Lower leg skin (tissue), 4 donors: ENCODE results near the gene PLD3. TPM values are rescaled to one million over a fixed set of nuclear protein-coding genes. Genes with fewer than 3 reads are reported as not detected.

ENCODE experiments used
- DNase-seq, 2 donors: peaks; one replicate each; pipeline ENCODE4 v3.0.0-alpha.2; 2019; ENCODE audit warnings: low spot score in 2 of 2
- H3K4me3 ChIP-seq: fragments of 200-600 bp; sonication (generic); 2 replicates; pipeline ENCODE4 v1.5.1; 2017; ENCODE audit warnings: mild to moderate bottlenecking, low read depth; ENCODE audit not compliant: poor library complexity, severe bottlenecking
- POLR2A ChIP-seq, 2 donors: fragments of 450-650 bp; IDR thresholded peaks; one replicate each; pipeline ENCODE4 v1.6.1; 2016 to 2017; ENCODE audit warnings: antibody characterized with exemption in 2 of 2, mild to moderate bottlenecking in 1 of 2, moderate library complexity in 1 of 2
- WGBS, 2 donors: methylation state at CpG; one replicate each; pipeline ENCODE4 v1.1.5; 2018; 5-methylcytosine and 5-hydroxymethylcytosine counted together
- intact Hi-C: fragments of 100-400 bp; cut with DNase I; formaldehyde crosslinking; loops from one replicate; pipeline ENCODE4 v1.15.0; 2023; ENCODE audit warnings: low total_unique reads
- total RNA-seq, 4 donors: library from RNA; depleted of rRNA; stranded (reverse); fragments of >200 nt; gene quantifications; one replicate each; pipeline ENCODE4 v1.1.0, GENCODE V29; 2016
- TF ChIP-seq, protein P1 (sequence below), 3 donors: fragments of 450-650 bp; IDR thresholded peaks; one replicate each; pipeline ENCODE4 v1.5.1; 2016; ENCODE audit warnings: antibody characterized with exemption in 3 of 3, mild to moderate bottlenecking in 3 of 3, moderate library complexity in 2 of 3

Gene PLD3
- total RNA-seq, 4 donors from 2014 or later = 188 to 287 (median 256) TPM

DNA sequence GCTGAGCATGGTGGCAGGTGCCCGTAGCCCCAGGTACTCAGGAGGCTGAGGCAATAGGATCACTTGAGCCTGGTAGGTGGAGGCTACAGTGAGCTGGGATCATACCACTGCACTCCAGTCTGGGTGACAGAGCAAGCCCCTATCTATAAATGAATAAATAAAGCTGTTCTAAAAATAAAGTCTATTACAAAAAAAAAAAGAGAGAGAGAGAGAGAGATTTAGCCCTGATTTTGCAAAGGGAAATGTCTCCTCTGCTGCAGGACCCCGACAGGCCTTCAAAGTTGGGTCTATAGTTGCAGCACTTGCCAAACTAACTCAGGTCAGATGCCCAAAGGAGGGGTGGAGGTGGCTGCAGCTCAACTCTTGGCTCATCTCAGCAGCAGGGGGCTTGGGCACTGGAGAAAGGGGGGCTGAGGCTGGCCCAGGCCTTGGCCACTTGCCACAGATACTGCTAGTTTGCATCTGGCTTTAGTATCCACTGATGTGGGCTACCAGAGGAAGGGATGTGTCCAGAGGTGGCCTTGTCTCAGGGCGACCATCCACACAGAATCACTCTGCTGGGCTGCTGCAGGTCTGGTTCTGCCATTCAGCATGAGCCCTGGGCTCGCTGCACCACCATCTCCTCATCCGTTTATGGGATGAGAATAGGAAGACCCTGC is 32.6 kb upstream of the PLD3 start:
- WGBS, 2 donors = 85 to 86% methylated on average over 5 of the region's 5 CpGs
- intact Hi-C loops = loop anchor here (10.0 kb wide), 1 partner anchor 209 kb away; no protein-coding TSS in a partner anchor

DNA sequence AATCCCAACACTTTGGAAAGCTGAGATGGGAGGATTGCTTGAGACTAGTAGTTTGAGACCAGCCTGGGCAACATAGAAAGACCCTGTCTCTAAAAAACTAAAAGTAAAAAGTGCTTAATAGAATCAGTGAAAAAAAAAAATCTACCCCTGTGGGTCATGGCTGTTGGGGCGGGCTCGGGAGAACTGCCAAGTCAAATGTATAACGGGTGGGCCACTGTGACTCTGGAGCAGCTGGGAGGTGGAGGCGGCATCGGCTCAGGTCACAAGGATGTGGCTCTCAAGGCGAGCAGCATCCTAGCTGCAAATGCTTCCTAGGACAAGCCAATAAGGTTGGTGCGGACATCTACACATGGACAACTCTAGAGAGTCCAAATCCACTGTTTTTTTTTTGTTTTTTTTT is 31.2 kb upstream of the PLD3 start:
- WGBS, 2 donors = 78 to 86% methylated on average over 7 of the region's 7 CpGs
- no peak for DNase-seq
- intact Hi-C loops = loop anchor here (10.0 kb wide), 1 partner anchor 207 kb away; no protein-coding TSS in a partner anchor
- TF ChIP-seq POLR2A (IDR thresholded peaks at IDR 0.05) = no peak
- TF ChIP-seq, protein P1, sequence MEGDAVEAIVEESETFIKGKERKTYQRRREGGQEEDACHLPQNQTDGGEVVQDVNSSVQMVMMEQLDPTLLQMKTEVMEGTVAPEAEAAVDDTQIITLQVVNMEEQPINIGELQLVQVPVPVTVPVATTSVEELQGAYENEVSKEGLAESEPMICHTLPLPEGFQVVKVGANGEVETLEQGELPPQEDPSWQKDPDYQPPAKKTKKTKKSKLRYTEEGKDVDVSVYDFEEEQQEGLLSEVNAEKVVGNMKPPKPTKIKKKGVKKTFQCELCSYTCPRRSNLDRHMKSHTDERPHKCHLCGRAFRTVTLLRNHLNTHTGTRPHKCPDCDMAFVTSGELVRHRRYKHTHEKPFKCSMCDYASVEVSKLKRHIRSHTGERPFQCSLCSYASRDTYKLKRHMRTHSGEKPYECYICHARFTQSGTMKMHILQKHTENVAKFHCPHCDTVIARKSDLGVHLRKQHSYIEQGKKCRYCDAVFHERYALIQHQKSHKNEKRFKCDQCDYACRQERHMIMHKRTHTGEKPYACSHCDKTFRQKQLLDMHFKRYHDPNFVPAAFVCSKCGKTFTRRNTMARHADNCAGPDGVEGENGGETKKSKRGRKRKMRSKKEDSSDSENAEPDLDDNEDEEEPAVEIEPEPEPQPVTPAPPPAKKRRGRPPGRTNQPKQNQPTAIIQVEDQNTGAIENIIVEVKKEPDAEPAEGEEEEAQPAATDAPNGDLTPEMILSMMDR (IDR thresholded peaks at IDR 0.05) = no peak
- no peak overlapping the region for H3K4me3 ChIP-seq

More for the DNA sequence above, 32.6 kb upstream of the PLD3 start:
- no peak for TF ChIP-seq POLR2A (IDR thresholded peaks at IDR 0.05)
- TF ChIP-seq, protein P1 (IDR thresholded peaks at IDR 0.05) = no peak
- no peak overlapping the region for H3K4me3 ChIP-seq
- DNase-seq = no peak

DNA sequence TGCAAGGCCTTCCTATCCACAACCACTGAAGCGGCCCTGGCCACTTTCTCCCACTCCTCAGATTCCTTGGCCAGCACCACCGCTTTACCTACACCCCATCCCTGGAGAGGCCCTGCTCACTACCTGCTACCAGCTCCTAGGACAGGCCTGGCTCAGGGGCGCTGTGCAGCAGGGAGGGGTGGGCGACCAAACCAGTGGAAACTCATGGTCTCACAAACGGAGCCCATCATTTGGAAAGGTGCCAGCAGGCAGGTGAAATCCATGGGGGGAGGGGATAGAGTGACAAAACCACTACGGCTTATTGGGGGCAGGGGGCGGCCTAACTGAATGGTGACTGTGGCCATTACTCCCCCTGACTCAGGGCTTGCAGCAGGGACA is 27.9 kb upstream of the PLD3 start:
- H3K4me3 ChIP-seq = no peak overlapping the region
- TF ChIP-seq POLR2A (IDR thresholded peaks at IDR 0.05) = no peak
- TF ChIP-seq, protein P1 (IDR thresholded peaks at IDR 0.05) = no peak
- WGBS, 2 donors = 78 to 89% methylated on average over 7 of the region's 7 CpGs
- intact Hi-C loops = no loop called here
- no peak for DNase-seq

DNA sequence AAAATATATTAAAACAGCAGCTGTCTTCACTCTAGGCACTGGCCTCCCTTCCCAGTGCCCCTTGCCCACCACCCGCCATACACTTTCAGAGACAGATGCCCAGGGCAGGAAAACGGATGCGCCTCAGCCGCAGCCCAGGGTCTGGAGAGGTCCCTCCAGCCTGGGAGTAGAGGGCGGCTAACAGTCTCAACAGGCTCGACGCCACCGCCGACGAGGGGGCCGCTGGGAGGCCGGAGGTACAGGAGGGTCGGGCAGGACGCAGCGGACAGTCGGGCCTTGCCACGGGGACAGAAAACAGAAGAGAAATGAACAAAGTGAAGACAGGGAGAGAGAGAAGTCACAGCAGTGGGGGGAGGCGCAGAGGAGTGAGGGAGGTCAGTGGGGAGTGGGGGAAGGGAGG is 27.4 kb upstream of the PLD3 start:
- intact Hi-C loops = no loop called here
- WGBS, 2 donors = 95 to 97% methylated on average over 18 of the region's 18 CpGs
- no peak overlapping the region for H3K4me3 ChIP-seq
- DNase-seq = no peak
- no peak for TF ChIP-seq POLR2A (IDR thresholded peaks at IDR 0.05)
- TF ChIP-seq, protein P1 (IDR thresholded peaks at IDR 0.05) = no peak

DNA sequence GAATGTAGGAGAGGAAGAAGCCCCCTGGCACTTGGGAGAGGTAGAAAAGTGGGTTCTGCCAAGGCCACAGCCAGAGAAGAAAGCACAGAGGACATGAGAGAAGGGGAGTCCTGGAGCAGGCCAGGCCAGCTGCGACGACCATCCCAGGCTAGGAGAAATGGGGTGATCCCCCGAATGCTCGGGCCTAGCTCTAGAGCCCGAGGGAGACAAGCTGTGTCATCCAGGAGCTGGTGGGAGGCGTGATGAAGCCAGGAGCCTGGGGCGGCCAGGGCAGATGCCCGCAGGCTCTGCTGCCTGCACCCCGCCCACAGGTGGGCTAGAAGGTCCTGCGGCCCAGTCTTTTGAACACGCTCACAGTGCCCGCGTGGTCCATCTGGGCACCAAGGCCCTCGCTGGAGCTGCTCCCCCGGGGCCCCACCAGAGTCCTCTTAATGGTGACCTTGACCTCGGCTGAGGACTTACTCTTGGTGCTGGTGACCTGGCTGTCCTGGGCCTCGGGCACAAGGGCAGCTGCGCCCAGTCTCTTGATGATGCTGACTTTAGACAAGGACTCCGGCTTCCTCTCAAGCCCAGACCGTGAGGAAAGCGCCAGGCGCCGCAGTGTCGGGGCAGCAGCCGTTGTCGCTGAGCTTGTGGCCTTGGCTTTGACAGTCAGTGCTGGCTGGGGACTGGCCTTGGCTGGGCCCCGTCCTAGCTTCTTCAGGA is 26.8 kb upstream of the PLD3 start:
- WGBS, 2 donors = 91 to 97% methylated on average over 15 of the region's 27 CpGs
- no peak for TF ChIP-seq POLR2A (IDR thresholded peaks at IDR 0.05)
- TF ChIP-seq, protein P1 (IDR thresholded peaks at IDR 0.05) = no peak
- no peak overlapping the region for H3K4me3 ChIP-seq
- intact Hi-C loops = no loop called here
- DNase-seq = no peak
